Transverse colon (tissue), 4 donors: ENCODE measurements around the gene CFD. TPM values are rescaled to one million over a fixed set of nuclear protein-coding genes. Genes with fewer than 3 reads are reported as not detected.

ENCODE experiments used
- DNase-seq: peaks from one replicate; pipeline ENCODE4 v3.0.0-alpha.2; 2019
- H3K27ac ChIP-seq, 4 donors: fragments of 200-600 bp; sonication (generic); 2 replicates each; pipeline ENCODE4 v1.5.1; 2016 to 2018; ENCODE audit warnings: inconsistent platforms in 4 of 4
- H3K27me3 ChIP-seq: fragments of 200-600 bp; sonication (generic); 2 replicates; pipeline ENCODE4 v1.5.1; 2017; ENCODE audit warnings: inconsistent platforms
- H3K36me3 ChIP-seq, 4 donors: fragments of 200-600 bp; sonication (generic); 2 replicates each; pipeline ENCODE4 v1.5.1; 2017 to 2019; ENCODE audit warnings: inconsistent platforms in 4 of 4
- H3K4me1 ChIP-seq, 4 donors: fragments of 200-600 bp; sonication (generic); 2 replicates each; pipeline ENCODE4 v1.5.1; 2017 to 2020; ENCODE audit warnings: inconsistent platforms in 4 of 4
- H3K4me3 ChIP-seq, 4 donors: fragments of 200-600 bp; sonication (generic); 1 replicate in 1 of 4; 2 replicates in 3 of 4; pipeline versions ENCODE4 v1.5.1 to v1.6.1; 2017 to 2019; ENCODE audit warnings: inconsistent platforms in 4 of 4
- H3K9me3 ChIP-seq, 2 donors: fragments of 200-600 bp; sonication (generic); 2 replicates each; pipeline ENCODE4 v1.5.1; 2017 to 2019; ENCODE audit warnings: inconsistent platforms in 2 of 2
- EP300 ChIP-seq: sonication (generic); formaldehyde crosslinking; IDR thresholded peaks from one replicate; pipeline ENCODE4 v1.6.1; 2017; ENCODE audit warnings: antibody characterized with exemption, low read depth
- POLR2A ChIP-seq: fragments of 450-650 bp; IDR thresholded peaks from one replicate; pipeline ENCODE4 v1.6.1; 2016; ENCODE audit warnings: antibody characterized with exemption, mild to moderate bottlenecking, moderate library complexity
- POLR2AphosphoS5 ChIP-seq, 3 donors: sonication (generic); formaldehyde crosslinking; IDR thresholded peaks; one replicate each; pipeline ENCODE4 v1.6.1; 2016; ENCODE audit warnings: antibody characterized with exemption in 3 of 3
- WGBS, 2 donors: methylation state at CpG; one replicate each; pipeline ENCODE4 v1.1.5; 2018; ENCODE audit warnings: low coverage in 1 of 2; 5-methylcytosine and 5-hydroxymethylcytosine counted together
- in situ Hi-C, 4 donors: fragments of 200-750 bp; cut with MboI; loops; one replicate each; pipeline versions ENCODE4 v1.15.0 to v1.15.1; 2017; ENCODE audit warnings: low sequenced_read_pairs in 3 of 4, low pct_ligation_motif_present in 1 of 4, low pct_unique_long_range_greater_than_20kb in 1 of 4
- intact Hi-C: fragments of 100-400 bp; cut with DNase I; formaldehyde crosslinking; loops from one replicate; pipeline ENCODE4 v1.15.1; 2023; ENCODE audit warnings: low total_unique reads
- total RNA-seq, 4 donors: library from RNA; depleted of rRNA; stranded (reverse); fragments of >200 nt; gene quantifications; one replicate each; pipeline ENCODE4 v1.1.0, GENCODE V29; 2016
- TF ChIP-seq, protein P1 (sequence below), 5 experiments: fragments of 200-600 bp in 3 of 5; fragments of 450-650 bp in 2 of 5; sonication (generic) in 3 of 5; IDR thresholded peaks; 1 replicate in 2 of 5; 2 replicates in 3 of 5; pipeline ENCODE4 v1.5.1; 2016 to 2017; ENCODE audit warnings: antibody characterized with exemption in 5 of 5, inconsistent platforms in 3 of 5, mild to moderate bottlenecking in 2 of 5, moderate library complexity in 1 of 5

CFD gene
- total RNA-seq, 4 donors from 2014 or later = 147 to 368 (median 208) TPM

- Histone ChIP-seq H3K4me3 (no peak overlapping the region), H3K4me1 (peaks cover 12 to 25% (median 18%) of the 10 kb centered on the region in 4 donors), H3K36me3 (peaks cover 0 to 5% (median 0%) of the 10 kb centered on the region in 4 donors), H3K9me3 (no peaks in the 10 kb centered on the region), H3K27me3 (no peaks in the 10 kb centered on the region), H3K27ac (peak overlapping the region; percentile 66 to 89 (median 78))
- peak in 1 of 3 donors; percentile 9 for TF ChIP-seq POLR2AphosphoS5 (IDR thresholded peaks at IDR 0.05)
- TF ChIP-seq, protein P1, sequence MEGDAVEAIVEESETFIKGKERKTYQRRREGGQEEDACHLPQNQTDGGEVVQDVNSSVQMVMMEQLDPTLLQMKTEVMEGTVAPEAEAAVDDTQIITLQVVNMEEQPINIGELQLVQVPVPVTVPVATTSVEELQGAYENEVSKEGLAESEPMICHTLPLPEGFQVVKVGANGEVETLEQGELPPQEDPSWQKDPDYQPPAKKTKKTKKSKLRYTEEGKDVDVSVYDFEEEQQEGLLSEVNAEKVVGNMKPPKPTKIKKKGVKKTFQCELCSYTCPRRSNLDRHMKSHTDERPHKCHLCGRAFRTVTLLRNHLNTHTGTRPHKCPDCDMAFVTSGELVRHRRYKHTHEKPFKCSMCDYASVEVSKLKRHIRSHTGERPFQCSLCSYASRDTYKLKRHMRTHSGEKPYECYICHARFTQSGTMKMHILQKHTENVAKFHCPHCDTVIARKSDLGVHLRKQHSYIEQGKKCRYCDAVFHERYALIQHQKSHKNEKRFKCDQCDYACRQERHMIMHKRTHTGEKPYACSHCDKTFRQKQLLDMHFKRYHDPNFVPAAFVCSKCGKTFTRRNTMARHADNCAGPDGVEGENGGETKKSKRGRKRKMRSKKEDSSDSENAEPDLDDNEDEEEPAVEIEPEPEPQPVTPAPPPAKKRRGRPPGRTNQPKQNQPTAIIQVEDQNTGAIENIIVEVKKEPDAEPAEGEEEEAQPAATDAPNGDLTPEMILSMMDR (IDR thresholded peaks at IDR 0.05) = no peak
- peak; percentile 65 for DNase-seq
- intact Hi-C loops (no loop called here), in situ Hi-C loops (loop anchor here in 1 of 4 donors (25.0 kb wide), 1 partner anchor 118 kb away; the partner anchor contains the start of gene WDR18)
- 70% methylated on average over 29 of the region's 29 CpGs; no CpG with 5 or more reads in 1 of the 2 donors for WGBS, 2 donors
Observed at GRCh38 chr19:869245-870177, 10.0 kb downstream of the CFD start.

DNA sequence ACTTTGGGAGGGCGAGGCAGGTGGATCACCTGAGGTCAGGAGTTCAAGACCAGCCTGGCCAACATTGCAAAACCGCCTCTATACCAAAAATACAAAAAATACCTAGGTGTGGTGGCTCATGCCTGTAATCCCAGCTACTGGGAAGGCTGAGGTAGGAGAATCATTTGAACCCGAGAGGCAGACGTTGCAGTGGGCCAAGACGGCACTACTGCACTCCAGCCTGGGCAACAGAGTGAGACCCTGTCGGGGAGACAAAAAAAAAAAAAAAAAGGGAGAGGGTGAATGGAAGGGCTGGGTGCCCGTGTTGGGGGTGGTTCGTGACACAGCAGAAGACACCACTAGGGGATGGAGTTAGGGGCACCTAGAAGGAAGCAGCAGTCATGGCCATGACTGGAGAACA is 10.8 kb downstream of the CFD start:
- in situ Hi-C loops = loop anchor here in 1 of 4 donors (25.0 kb wide), 1 partner anchor 117 kb away; the partner anchor contains the start of gene WDR18
- intact Hi-C loops = no loop called here
- 87 to 89% methylated on average over 4 to 8 of the region's 8 CpGs for WGBS, 2 donors
- Histone ChIP-seq H3K27ac (peak overlapping the region; percentile 66 to 89 (median 78)), H3K36me3 (peaks cover 0 to 5% (median 0%) of the 10 kb centered on the region in 4 donors), H3K27me3 (no peaks in the 10 kb centered on the region), H3K4me3 (no peak overlapping the region), H3K4me1 (peaks cover 12 to 25% (median 18%) of the 10 kb centered on the region in 4 donors), H3K9me3 (no peaks in the 10 kb centered on the region)
- no peak for TF ChIP-seq EP300
- no peak for TF ChIP-seq POLR2A
- no peak for DNase-seq

- Histone ChIP-seq H3K36me3 (peaks cover 0 to 11% (median 2%) of the 10 kb centered on the region in 4 donors), H3K27me3 (no peaks in the 10 kb centered on the region), H3K27ac (peak overlapping the region; percentile 34 to 89 (median 64)), H3K4me3 (no peak overlapping the region), H3K9me3 (no peaks in the 10 kb centered on the region), H3K4me1 (peaks cover 12 to 25% (median 18%) of the 10 kb centered on the region in 4 donors)
- intact Hi-C loops (no loop called here), in situ Hi-C loops (loop anchor here in 1 of 4 donors (25.0 kb wide), 1 partner anchor 116 kb away; the partner anchor contains the start of gene WDR18)
- TF ChIP-seq POLR2AphosphoS5 (IDR thresholded peaks at IDR 0.05) = peak in 1 of 3 donors; percentile 7
- no peak for TF ChIP-seq POLR2A
- 63 to 80% methylated on average over 2 to 27 of the region's 28 CpGs for WGBS, 2 donors
- DNase-seq = no peak
Observed at GRCh38 chr19:870963-871401, 11.5 kb downstream of the CFD start.

DNA sequence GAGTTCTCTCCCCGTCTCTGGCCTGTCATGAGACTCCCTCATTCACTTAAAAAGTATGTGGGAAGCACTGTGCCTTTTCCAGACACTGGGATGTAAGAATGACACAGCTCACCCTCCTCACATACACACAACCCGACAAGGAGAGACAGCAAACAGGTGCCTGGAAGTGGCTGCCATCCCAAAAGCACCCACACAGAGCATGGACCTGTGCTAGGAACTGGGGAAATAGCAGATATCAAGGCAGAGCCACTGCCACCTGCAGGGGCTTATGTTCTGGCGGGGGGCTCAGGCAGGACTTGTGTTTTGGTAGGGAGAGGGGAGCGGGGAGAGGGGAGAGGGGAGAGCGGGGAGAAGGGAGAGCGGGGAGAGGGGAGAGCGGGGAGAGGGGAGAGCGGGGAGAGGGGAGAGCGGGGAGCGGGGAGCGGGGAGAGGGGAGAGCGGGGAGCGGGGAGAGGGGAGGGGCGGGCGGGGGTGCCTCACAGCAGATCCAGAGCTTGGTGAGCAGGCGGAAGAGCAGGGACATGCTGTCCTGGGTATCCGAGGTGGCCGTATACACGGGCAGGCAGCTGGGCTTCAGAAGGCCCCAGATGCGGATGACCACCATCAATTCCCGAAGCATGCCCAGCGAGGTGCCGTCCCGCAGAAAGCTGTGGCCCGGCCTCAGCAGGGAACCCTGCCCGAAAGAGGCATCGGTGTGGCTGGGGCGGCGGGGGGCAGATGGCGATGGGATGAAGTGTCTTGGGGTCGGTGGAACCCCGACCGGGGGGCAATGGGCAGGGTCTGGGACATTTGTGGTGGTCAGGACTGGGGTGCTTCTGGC is 12.2 kb downstream of the CFD start:
- H3K4me3 ChIP-seq = no peak overlapping the region
- TF ChIP-seq POLR2AphosphoS5 (IDR thresholded peaks at IDR 0.05) (no peak), EP300 (no peak), POLR2A (no peak)
- TF ChIP-seq, protein P1 (IDR thresholded peaks at IDR 0.05) = no peak
- H3K36me3 ChIP-seq = peaks cover 0 to 14% (median 2%) of the 10 kb centered on the region in 4 donors
- DNase-seq = no peak
- H3K4me1 ChIP-seq = peaks cover 12 to 25% (median 18%) of the 10 kb centered on the region in 4 donors
- in situ Hi-C loops = loop anchor here in 1 of 4 donors (25.0 kb wide), 1 partner anchor 116 kb away; the partner anchor contains the start of gene WDR18
- intact Hi-C loops = no loop called here
- no peaks in the 10 kb centered on the region for H3K9me3 ChIP-seq
- 70 to 75% methylated on average over 2 to 23 of the region's 33 CpGs for WGBS, 2 donors
- peak overlapping the region; percentile 73 to 89 (median 83) for H3K27ac ChIP-seq
- no peaks in the 10 kb centered on the region for H3K27me3 ChIP-seq
